Measurements from ENCODE around the gene NR3C2. TPM values are rescaled to one million over a fixed set of nuclear protein-coding genes. Genes with fewer than 3 reads are reported as not detected.
A peak's percentile ranks its signal among the peaks of the same experiment; 100 is the strongest.

Gene NR3C2
- total and polyA plus RNA-seq, 4 donors: 2.0 to 11.5 (median 3.2) TPM

GRCh38 chr4:148154769-148155168 lies 287.4 kb downstream of the NR3C2 start:
- peaks cover 0 to 3% (median 0%) of the 10 kb centered on the region in 4 donors for H3K4me1 ChIP-seq (ENCODE audit: control insufficient read depth in 4 of 4, insufficient read depth in 4 of 4, low read length in 3 of 4)
- no peak for TF ChIP-seq CTCF (IDR thresholded peaks at IDR 0.05; ENCODE audit: low read depth, low read length, missing input control)
- peak in 1 of 2 donors; percentile 8 for TF ChIP-seq HNF4A (conservative IDR thresholded peaks at IDR 0.05)
- H3K36me3 ChIP-seq (ENCODE audit: control insufficient read depth in 4 of 4, insufficient read depth in 3 of 4, low read depth in 1 of 4, low read length in 3 of 4): peaks cover 0 to 4% (median 0%) of the 10 kb centered on the region in 4 donors
- H3K9ac ChIP-seq (ENCODE audit: low read depth in 1 of 2, low read length in 2 of 2): no peak overlapping the region
- no peak for DNase-seq (ENCODE audit: low spot score)
- 80% methylated on average over 6 of the region's 6 CpGs for WGBS
- H3K4me3 ChIP-seq (ENCODE audit: low read depth in 1 of 3, low read length in 3 of 3): no peak overlapping the region
- H3K9me3 ChIP-seq (ENCODE audit: control insufficient read depth in 4 of 4, low read length in 3 of 4): no peaks in the 10 kb centered on the region
- no peaks in the 10 kb centered on the region for H3K27me3 ChIP-seq (ENCODE audit: control insufficient read depth in 4 of 4, insufficient read depth in 4 of 4, low read length in 3 of 4)
- no peak overlapping the region for H3K27ac ChIP-seq (ENCODE audit: low read depth in 1 of 2, low read length in 2 of 2)

- H3K4me1 ChIP-seq (ENCODE audit: control insufficient read depth in 4 of 4, insufficient read depth in 4 of 4, low read length in 3 of 4): peaks cover 0 to 3% (median 0%) of the 10 kb centered on the region in 4 donors
- H3K36me3 ChIP-seq (ENCODE audit: control insufficient read depth in 4 of 4, insufficient read depth in 3 of 4, low read depth in 1 of 4, low read length in 3 of 4): peaks cover 0 to 4% (median 0%) of the 10 kb centered on the region in 4 donors
- 97% methylated on average over 4 of the region's 4 CpGs for WGBS
- no peaks in the 10 kb centered on the region for H3K27me3 ChIP-seq (ENCODE audit: control insufficient read depth in 4 of 4, insufficient read depth in 4 of 4, low read length in 3 of 4)
- no peak overlapping the region for H3K9ac ChIP-seq (ENCODE audit: low read depth in 1 of 2, low read length in 2 of 2)
- H3K9me3 ChIP-seq (ENCODE audit: control insufficient read depth in 4 of 4, low read length in 3 of 4): no peaks in the 10 kb centered on the region
- TF ChIP-seq RAD21 (IDR thresholded peaks at IDR 0.05) (peak in 1 of 2 donors; percentile 6), SP1 (IDR thresholded peaks at IDR 0.05) (no peak)
- no peak overlapping the region for H3K27ac ChIP-seq (ENCODE audit: low read depth in 1 of 2, low read length in 2 of 2)
- no peak for DNase-seq (ENCODE audit: low spot score)
- no peak overlapping the region for H3K4me3 ChIP-seq (ENCODE audit: low read depth in 1 of 3, low read length in 3 of 3)
Observed at GRCh38 chr4:148152868-148153625, 289.2 kb downstream of the NR3C2 start.

- H3K4me1 ChIP-seq (ENCODE audit: control insufficient read depth in 4 of 4, insufficient read depth in 4 of 4, low read length in 3 of 4): peaks cover 0 to 3% (median 0%) of the 10 kb centered on the region in 4 donors
- no peaks in the 10 kb centered on the region for H3K9me3 ChIP-seq (ENCODE audit: control insufficient read depth in 4 of 4, low read length in 3 of 4)
- no peak overlapping the region for H3K4me3 ChIP-seq (ENCODE audit: low read depth in 1 of 3, low read length in 3 of 3)
- H3K27me3 ChIP-seq (ENCODE audit: control insufficient read depth in 4 of 4, insufficient read depth in 4 of 4, low read length in 3 of 4): no peaks in the 10 kb centered on the region
- peaks cover 0 to 4% (median 0%) of the 10 kb centered on the region in 4 donors for H3K36me3 ChIP-seq (ENCODE audit: control insufficient read depth in 4 of 4, insufficient read depth in 3 of 4, low read depth in 1 of 4, low read length in 3 of 4)
- no peak overlapping the region for H3K27ac ChIP-seq (ENCODE audit: low read depth in 1 of 2, low read length in 2 of 2)
- no peak for DNase-seq (ENCODE audit: low spot score)
- H3K9ac ChIP-seq (ENCODE audit: low read depth in 1 of 2, low read length in 2 of 2): no peak overlapping the region
- 85% methylated on average over 4 of the region's 4 CpGs for WGBS
- TF ChIP-seq GABPA (IDR thresholded peaks at IDR 0.05 in 1 of 2, conservative IDR thresholded peaks at IDR 0.05 in 1 of 2): no peak
- TF ChIP-seq HNF4G (IDR thresholded peaks at IDR 0.05): no peak
- no peak for TF ChIP-seq FOXA2 (IDR thresholded peaks at IDR 0.05)
- no peak for TF ChIP-seq ATF3 (IDR thresholded peaks at IDR 0.05)
- TF ChIP-seq SP1 (IDR thresholded peaks at IDR 0.05): no peak
- TF ChIP-seq RAD21 (IDR thresholded peaks at IDR 0.05): no peak
Observed at GRCh38 chr4:148151806-148152205, 290.4 kb downstream of the NR3C2 start.

- Histone ChIP-seq H3K9ac (ENCODE audit: low read depth in 1 of 2, low read length in 2 of 2) (no peak overlapping the region), H3K4me1 (ENCODE audit: control insufficient read depth in 4 of 4, insufficient read depth in 4 of 4, low read length in 3 of 4) (no peaks in the 10 kb centered on the region), H3K27me3 (ENCODE audit: control insufficient read depth in 4 of 4, insufficient read depth in 4 of 4, low read length in 3 of 4) (no peaks in the 10 kb centered on the region), H3K27ac (ENCODE audit: low read depth in 1 of 2, low read length in 2 of 2) (no peak overlapping the region), H3K9me3 (ENCODE audit: control insufficient read depth in 4 of 4, low read length in 3 of 4) (no peaks in the 10 kb centered on the region), H3K36me3 (ENCODE audit: control insufficient read depth in 4 of 4, insufficient read depth in 3 of 4, low read depth in 1 of 4, low read length in 3 of 4) (peaks cover 0 to 3% (median under 1%) of the 10 kb centered on the region in 4 donors), H3K4me3 (ENCODE audit: low read depth in 1 of 3, low read length in 3 of 3) (no peak overlapping the region)
- WGBS: 94% methylated on average over 6 of the region's 6 CpGs
- DNase-seq (ENCODE audit: low spot score): no peak
- TF ChIP-seq ATF3 (IDR thresholded peaks at IDR 0.05): no peak
- no peak for TF ChIP-seq CTCF (IDR thresholded peaks at IDR 0.05; ENCODE audit: low read depth, low read length, missing input control)
- no peak for TF ChIP-seq FOXA1 (IDR thresholded peaks at IDR 0.05)
- TF ChIP-seq FOXA2 (IDR thresholded peaks at IDR 0.05): no peak
- no peak for TF ChIP-seq HNF4G (IDR thresholded peaks at IDR 0.05)
- no peak for TF ChIP-seq REST (IDR thresholded peaks at IDR 0.05)
- no peak for TF ChIP-seq JUND (IDR thresholded peaks at IDR 0.05)
Observed at GRCh38 chr4:148145475-148145874, 296.7 kb downstream of the NR3C2 start.
